ENCODE data around the gene CDKL1.
"Not testable (repeated sequence)": the region's sequence is repeated elsewhere in the genome, so short reads cannot be mapped to it uniquely, and the experiment has no call there.

Gene CDKL1

GRCh38 chr14:50335389-50335788 is 61.3 kb downstream of the CDKL1 start:
- DNase-seq (ENCODE audit: low read depth, low spot score) = no peak

GRCh38 chr14:50334211-50334610 is 62.5 kb downstream of the CDKL1 start:
- no peak for DNase-seq (ENCODE audit: low read depth, low spot score)

GRCh38 chr14:50333014-50333509 is 63.6 kb downstream of the CDKL1 start:
- DNase-seq (ENCODE audit: low read depth, low spot score) = no peak

- no peak for DNase-seq (ENCODE audit: low read depth, low spot score)
These were observed 65.1 kb downstream of the CDKL1 start for GRCh38 chr14:50331596-50331995.

GRCh38 chr14:50321009-50321660 is 75.5 kb downstream of the CDKL1 start:
- DNase-seq (ENCODE audit: low read depth, low spot score) = peak; percentile 68

GRCh38 chr14:50320283-50320682 is 76.4 kb downstream of the CDKL1 start:
- no peak for DNase-seq (ENCODE audit: low read depth, low spot score)

- DNase-seq (ENCODE audit: low read depth, low spot score) = no peak
These were observed 77.0 kb downstream of the CDKL1 start for GRCh38 chr14:50319721-50320120.

- DNase-seq (ENCODE audit: low read depth, low spot score) = no peak
These were observed 77.4 kb downstream of the CDKL1 start for GRCh38 chr14:50319293-50319692.

GRCh38 chr14:50318031-50318626 is 78.6 kb downstream of the CDKL1 start:
- DNase-seq (ENCODE audit: low read depth, low spot score) = no peak

GRCh38 chr14:50314098-50314497 is 82.6 kb downstream of the CDKL1 start:
- DNase-seq (ENCODE audit: low read depth, low spot score) = not testable (repeated sequence)

- DNase-seq (ENCODE audit: low read depth, low spot score) = no peak
These were observed 84.0 kb downstream of the CDKL1 start for GRCh38 chr14:50312734-50313054.

GRCh38 chr14:50311972-50312733 is 84.5 kb downstream of the CDKL1 start, which contains the start of the genes DMAC2L and L2HGDH:
Gene DMAC2L, plus strand, starts transcription at chr14:50312324. Its CDS starts 9,164 bp downstream, at chr14:50321488.
Gene L2HGDH, minus strand, starts transcription at chr14:50312229. Its CDS starts 79 bp downstream, at chr14:50312150.
- peak; percentile 79 for DNase-seq (ENCODE audit: low read depth, low spot score)

- DNase-seq (ENCODE audit: low read depth, low spot score) = no peak
These were observed 85.2 kb downstream of the CDKL1 start for GRCh38 chr14:50311337-50311971.

GRCh38 chr14:50310445-50310844 is 86.2 kb downstream of the CDKL1 start:
- DNase-seq (ENCODE audit: low read depth, low spot score) = no peak

- no peak for DNase-seq (ENCODE audit: low read depth, low spot score)
These were observed 88.2 kb downstream of the CDKL1 start for GRCh38 chr14:50308363-50308915.

GRCh38 chr14:50303744-50304471 is 92.8 kb downstream of the CDKL1 start:
- DNase-seq (ENCODE audit: low read depth, low spot score) = no peak

- DNase-seq (ENCODE audit: low read depth, low spot score) = no peak
These were observed 94.8 kb downstream of the CDKL1 start for GRCh38 chr14:50301914-50302313.

- no peak for DNase-seq (ENCODE audit: low read depth, low spot score)
These were observed 97.1 kb downstream of the CDKL1 start for GRCh38 chr14:50299585-50299984.

GRCh38 chr14:50290306-50290705 is 106.4 kb downstream of the CDKL1 start:
- DNase-seq (ENCODE audit: low read depth, low spot score) = no peak

- DNase-seq (ENCODE audit: low read depth, low spot score) = no peak
These were observed 108.5 kb downstream of the CDKL1 start for GRCh38 chr14:50288146-50288545.

- no peak for DNase-seq (ENCODE audit: low read depth, low spot score)
These were observed 110.8 kb downstream of the CDKL1 start for GRCh38 chr14:50285861-50286260.

Data from brain pericyte (primary cell).